ENCODE data around the gene GPR21.

GPR21 gene

DNA sequence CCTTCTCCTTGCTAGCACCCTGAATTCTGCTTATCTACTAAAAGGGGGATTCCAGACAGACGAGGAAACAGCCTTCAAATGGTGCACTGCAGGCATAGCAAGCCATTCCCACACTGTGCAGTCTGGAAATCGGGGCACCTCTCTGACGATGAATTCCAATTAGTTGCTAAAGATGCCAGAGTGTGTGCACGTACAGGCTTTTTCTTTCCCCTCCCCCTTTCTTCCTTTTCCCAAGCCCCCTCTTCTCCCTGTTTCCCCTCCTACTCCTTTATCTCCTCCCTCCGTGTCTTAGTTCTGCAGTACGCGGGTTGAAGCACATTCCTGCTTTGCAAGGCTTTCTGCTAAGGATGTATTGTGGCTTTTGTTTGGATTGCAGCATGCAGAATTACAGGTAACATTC lies at the start of gene GPR21:
TSS of gene GPR21 (plus strand) at position 316 of the 400 bp plus-strand sequence. CDS start 900 bp downstream, outside the sequence.
- Histone ChIP-seq H3K4me1 (peaks cover 0 to 31% (median 5%) of the 10 kb centered on the region in 4 donors), H3K27ac (peak within 1 kb of the TSS; percentile 73 to 82), H3K9me3 (no peaks in the 10 kb centered on the region), H3K4me3 (peak within 1 kb of the TSS; percentile 57 to 60), H3K36me3 (peaks cover 0 to 10% (median 8%) of the 10 kb centered on the region in 3 donors), H3K27me3 (no peaks in the 10 kb centered on the region)
- DNase-seq = no peak
- no peak for TF ChIP-seq CTCF (IDR thresholded peaks at IDR 0.05)
- intact Hi-C loops (cut with DNase I; ENCODE audit: low total_unique reads) = no loop called here

GRCh38 chr9:122986010-122986409 lies 47.5 kb upstream of the GPR21 start:
- Histone ChIP-seq H3K4me3 (no peak overlapping the region), H3K9me3 (no peaks in the 10 kb centered on the region), H3K36me3 (peaks cover 34 to 39% (median 35%) of the 10 kb centered on the region in 3 donors), H3K27me3 (no peaks in the 10 kb centered on the region), H3K27ac (no peak overlapping the region), H3K4me1 (peaks cover 0 to 2% (median 0%) of the 10 kb centered on the region in 4 donors)
- intact Hi-C loops (cut with DNase I; ENCODE audit: low total_unique reads) = no loop called here
- no peak for TF ChIP-seq CTCF (IDR thresholded peaks at IDR 0.05)
- no peak for DNase-seq

DNA sequence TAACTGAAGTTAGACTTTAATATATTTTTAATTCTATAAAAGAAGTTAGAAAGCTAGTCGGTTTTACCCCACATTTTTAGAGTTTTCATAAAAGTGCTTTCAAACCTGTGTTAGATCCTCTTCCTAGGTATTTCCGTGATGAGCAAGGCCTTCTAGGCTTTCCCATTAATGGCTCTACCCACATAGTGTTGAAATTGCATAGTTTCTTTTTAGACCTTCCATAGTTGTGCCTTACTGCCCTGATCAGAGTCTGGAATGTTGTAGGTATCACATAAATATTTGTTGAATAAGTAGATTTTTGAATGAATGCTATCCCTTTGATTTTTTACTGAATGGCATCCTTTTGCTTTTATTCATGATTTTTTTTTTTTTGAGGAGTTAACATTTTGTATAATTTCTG lies 45.3 kb upstream of the GPR21 start:
- H3K36me3 ChIP-seq = peaks cover 34 to 49% (median 35%) of the 10 kb centered on the region in 3 donors
- no peak for DNase-seq
- intact Hi-C loops (cut with DNase I; ENCODE audit: low total_unique reads) = no loop called here

DNA sequence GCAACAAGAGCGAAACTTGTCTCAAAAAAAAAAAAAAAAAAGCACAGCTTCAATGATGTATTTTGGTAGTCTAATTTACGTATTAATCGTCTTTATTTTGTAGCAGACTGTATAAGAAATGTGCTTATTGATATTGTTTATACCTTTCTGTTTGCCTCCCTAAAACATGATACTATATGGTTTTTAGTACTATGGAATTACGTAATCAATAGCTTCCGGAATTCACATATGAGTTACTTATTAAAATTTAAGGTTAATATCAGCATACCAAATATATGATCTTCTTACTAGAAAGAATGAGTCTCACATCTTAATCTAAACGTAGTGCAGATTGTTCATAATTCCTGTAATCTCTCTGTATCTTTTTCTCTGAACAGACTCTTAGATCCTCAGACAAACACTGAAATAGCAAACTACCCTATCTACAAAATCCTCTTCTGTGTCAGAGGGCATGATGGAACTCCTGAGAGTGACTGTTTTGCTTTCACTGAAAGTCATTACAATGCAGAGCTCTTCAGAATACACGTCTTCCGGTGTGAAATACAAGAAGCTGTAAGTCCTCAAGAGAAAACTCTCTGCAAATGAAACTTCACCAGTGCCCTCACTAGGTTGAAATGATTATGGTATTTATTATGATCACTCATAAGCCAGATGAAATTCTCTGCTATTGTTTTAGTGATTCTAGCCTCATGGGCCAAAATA lies 44.4 kb upstream of the GPR21 start:
- intact Hi-C loops (cut with DNase I; ENCODE audit: low total_unique reads) = no loop called here
- no peak for DNase-seq
- no peak overlapping the region for H3K27ac ChIP-seq
- peaks cover 38 to 56% (median 38%) of the 10 kb centered on the region in 3 donors for H3K36me3 ChIP-seq
- H3K9me3 ChIP-seq = no peaks in the 10 kb centered on the region
- no peak overlapping the region for H3K4me3 ChIP-seq
- TF ChIP-seq CTCF (IDR thresholded peaks at IDR 0.05) = no peak
- no peaks in the 10 kb centered on the region for H3K27me3 ChIP-seq
- peaks cover 0 to 13% (median 0%) of the 10 kb centered on the region in 4 donors for H3K4me1 ChIP-seq

More for the DNA sequence above, 45.3 kb upstream of the GPR21 start:
- Histone ChIP-seq H3K4me3 (no peak overlapping the region), H3K27ac (no peak overlapping the region), H3K4me1 (peaks cover 0 to 13% (median 0%) of the 10 kb centered on the region in 4 donors), H3K27me3 (no peaks in the 10 kb centered on the region), H3K9me3 (no peaks in the 10 kb centered on the region)
- TF ChIP-seq CTCF (IDR thresholded peaks at IDR 0.05) = no peak

DNA sequence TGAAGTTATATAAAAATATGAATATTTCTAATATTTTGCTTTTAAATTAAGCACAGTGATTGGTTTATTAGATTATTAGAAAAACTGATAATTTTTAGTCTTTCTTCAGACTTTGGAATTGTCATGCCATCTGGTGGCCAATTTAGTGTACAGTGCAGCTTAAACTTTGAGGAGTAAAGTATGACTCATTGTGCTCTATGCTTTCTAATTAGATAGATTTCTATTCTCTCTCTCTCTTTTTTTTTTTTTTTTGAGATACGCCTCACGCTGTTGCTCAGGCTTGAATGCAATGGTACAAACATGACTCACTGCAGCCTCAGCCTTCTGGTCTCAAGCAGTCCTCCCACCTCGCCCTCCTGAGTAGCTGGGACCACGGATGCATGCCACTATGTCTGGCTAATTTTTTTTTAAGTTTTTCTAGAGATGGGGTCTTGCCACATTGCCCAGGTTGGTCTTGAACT lies 42.1 kb upstream of the GPR21 start:
- Histone ChIP-seq H3K27ac (peak overlapping the region; percentile 42 to 64), H3K9me3 (no peaks in the 10 kb centered on the region), H3K27me3 (no peaks in the 10 kb centered on the region), H3K4me3 (no peak overlapping the region), H3K4me1 (peaks cover 0 to 16% (median 0%) of the 10 kb centered on the region in 4 donors), H3K36me3 (peaks cover 33 to 38% (median 37%) of the 10 kb centered on the region in 3 donors)
- no peak for DNase-seq
- intact Hi-C loops (cut with DNase I; ENCODE audit: low total_unique reads) = loop anchor here (5.0 to 10.0 kb wide), 2 partner anchors 57 to 89 kb away; partner anchors contain the start of gene ZBTB26
- TF ChIP-seq CTCF (IDR thresholded peaks at IDR 0.05) = peak; percentile 66 to 71

Data from tibial artery (tissue), 4 donors.